H1 (cell line): ENCODE measurements around the gene CUL9. TPM values are rescaled to one million over a fixed set of nuclear protein-coding genes. Genes with fewer than 3 reads are reported as not detected.

Source experiments
- CHD7 ChIP-seq: fragments of 300-600 bp; sonication (generic); IDR thresholded peaks from 2 replicates; pipeline ENCODE4 v1.7.1; 2012; ENCODE audit warnings: low read length, moderate library complexity, mild to moderate bottlenecking, inconsistent platforms; ENCODE audit not compliant: insufficient replicate concordance
- CTCF ChIP-seq, 3 experiments: IDR thresholded peaks; 1 replicate in 2 of 3; 2 replicates in 1 of 3; pipeline versions ENCODE4 v1.5.1 to v1.6.1; 2011; ENCODE audit warnings: low read length in 3 of 3, mild to moderate bottlenecking in 3 of 3, inconsistent platforms in 2 of 3, low read depth in 1 of 3, moderate library complexity in 1 of 3; ENCODE audit not compliant: insufficient read depth in 1 of 3; ENCODE audit errors: control extremely low read depth in 1 of 3
- POLR2A ChIP-seq, 2 experiments: IDR thresholded peaks; 1 replicate in 1 of 2; 2 replicates in 1 of 2; pipeline ENCODE4 v1.6.1; 2011; ENCODE audit warnings: low read depth in 2 of 2, low read length in 2 of 2, mild to moderate bottlenecking in 2 of 2; ENCODE audit errors: control extremely low read depth in 1 of 2
- RBBP5 ChIP-seq: IDR thresholded peaks from 2 replicates; pipeline ENCODE4 v1.7.1; 2012; ENCODE audit warnings: low read depth, mild to moderate bottlenecking, inconsistent platforms, low read length, moderate library complexity, borderline replicate concordance
- RXRA ChIP-seq: IDR thresholded peaks from 2 replicates; pipeline ENCODE4 v1.6.1; 2011; ENCODE audit warnings: low read depth, mild to moderate bottlenecking, low read length, moderate library complexity; ENCODE audit not compliant: insufficient read depth
- SRF ChIP-seq: IDR thresholded peaks from 2 replicates; pipeline ENCODE4 v1.6.1; 2011; ENCODE audit warnings: mild to moderate bottlenecking, low read depth, low read length, moderate library complexity
- ZNF274 ChIP-seq: IDR thresholded peaks from 2 replicates; pipeline ENCODE4 v1.7.0; 2012; ENCODE audit warnings: low read length, borderline replicate concordance; ENCODE audit errors: extremely low read depth
- polyA plus RNA-seq, 7 experiments: library from polyadenylated mRNA; depleted of rRNA in 3 of 7; stranded (reverse) in 5 of 7; unstranded in 2 of 7; fragments of >200 nt in 5 of 7; fragments of 200-250 nt in 2 of 7; gene quantifications; 1 replicate in 5 of 7; 2 replicates in 1 of 7; 4 replicates in 1 of 7; pipeline versions ENCODE4 v1.2.1 to v1.2.3, GENCODE V29; 2011 to 2013; ENCODE audit warnings: missing spikeins in 2 of 7, mixed read lengths in 2 of 7
- total RNA-seq: library from RNA; stranded (reverse); fragmentation: NEBNext Ultra II Directional; extraction: Animal tissue kit (Norgen Biotek cat#: 25700); gene quantifications from 2 replicates; pipeline ENCODE4 v1.2.1, GENCODE V29; 2021

CUL9 gene
- total and polyA plus RNA-seq, 2 of the 8 experiments (the other 6 are each of a cell fraction or from before 2014, with no cell fraction given): 7.7 to 9.8 TPM

GRCh38 chr6:43181942-43182860, at the start of gene CUL9 (continued):
- TF ChIP-seq CHD7 (no peak), CTCF (IDR thresholded peaks at IDR 0.05; ENCODE audit: control extremely low read depth in 1 of 3, insufficient read depth in 1 of 3, low read depth in 1 of 3, low read length in 3 of 3) (no peak), ZNF274 (no peak), POLR2A (IDR thresholded peaks at IDR 0.05; ENCODE audit: control extremely low read depth in 1 of 2, low read depth in 2 of 2, low read length in 2 of 2) (peak in 1 of 2 experiments; percentile 92; a peak in 2 of 3 replicates), RXRA (no peak), RBBP5 (peak; percentile 91; the same call in 1 of the 2 replicates), SRF (no peak)
